ENCODE results near the gene SGPL1. TPM values are rescaled to one million over a fixed set of nuclear protein-coding genes. Genes with fewer than 3 reads are reported as not detected.

The SGPL1 gene
- polyA plus RNA-seq, 1 donor from 2014 or later = 33.4 TPM

- Histone ChIP-seq H2AFZ (ENCODE audit: low read depth, low read length) (no peak overlapping the region), H3K9me2 (ENCODE audit: insufficient read depth, low read length) (no peaks in the 10 kb centered on the region), H3K4me2 (ENCODE audit: low read length) (no peak overlapping the region), H3F3A (ENCODE audit: insufficient read depth, low read length, poor library complexity, severe bottlenecking) (no peaks in the 10 kb centered on the region), H3K27me3 (ENCODE audit: insufficient read depth, low read depth, low read length) (no peaks in the 10 kb centered on the region), H3K36me3 (ENCODE audit: insufficient read depth, low read length) (no peaks in the 10 kb centered on the region), H3K9ac (ENCODE audit: low read length) (no peak overlapping the region), H3K27ac (ENCODE audit: low read length) (no peak overlapping the region), H4K20me1 (ENCODE audit: insufficient read depth) (no peaks in the 10 kb centered on the region), H3K9me3 (ENCODE audit: low read length) (no peaks in the 10 kb centered on the region), H3K4me3 (ENCODE audit: low read length) (no peak overlapping the region), H3K79me2 (replicated peaks; ENCODE audit: insufficient read depth, low read length) (no peaks in the 10 kb centered on the region)
- TF ChIP-seq EP300 (conservative IDR thresholded peaks at IDR 0.05; ENCODE audit: poor library complexity, severe bottlenecking) = no peak
- TF ChIP-seq RAD21 (conservative IDR thresholded peaks at IDR 0.05) = no peak
- TF ChIP-seq REST (IDR thresholded peaks at IDR 0.05; ENCODE audit: borderline replicate concordance) = no peak
- no peak for TF ChIP-seq MXI1 (conservative IDR thresholded peaks at IDR 0.05; ENCODE audit: poor library complexity, severe bottlenecking)
- TF ChIP-seq POLR2AphosphoS5 (IDR thresholded peaks at IDR 0.05) = no peak
- no peak for TF ChIP-seq SMC3 (conservative IDR thresholded peaks at IDR 0.05; ENCODE audit: poor library complexity)
Measured at GRCh38 chr10:70907637-70908405, 92.1 kb downstream of the SGPL1 start.

DNA sequence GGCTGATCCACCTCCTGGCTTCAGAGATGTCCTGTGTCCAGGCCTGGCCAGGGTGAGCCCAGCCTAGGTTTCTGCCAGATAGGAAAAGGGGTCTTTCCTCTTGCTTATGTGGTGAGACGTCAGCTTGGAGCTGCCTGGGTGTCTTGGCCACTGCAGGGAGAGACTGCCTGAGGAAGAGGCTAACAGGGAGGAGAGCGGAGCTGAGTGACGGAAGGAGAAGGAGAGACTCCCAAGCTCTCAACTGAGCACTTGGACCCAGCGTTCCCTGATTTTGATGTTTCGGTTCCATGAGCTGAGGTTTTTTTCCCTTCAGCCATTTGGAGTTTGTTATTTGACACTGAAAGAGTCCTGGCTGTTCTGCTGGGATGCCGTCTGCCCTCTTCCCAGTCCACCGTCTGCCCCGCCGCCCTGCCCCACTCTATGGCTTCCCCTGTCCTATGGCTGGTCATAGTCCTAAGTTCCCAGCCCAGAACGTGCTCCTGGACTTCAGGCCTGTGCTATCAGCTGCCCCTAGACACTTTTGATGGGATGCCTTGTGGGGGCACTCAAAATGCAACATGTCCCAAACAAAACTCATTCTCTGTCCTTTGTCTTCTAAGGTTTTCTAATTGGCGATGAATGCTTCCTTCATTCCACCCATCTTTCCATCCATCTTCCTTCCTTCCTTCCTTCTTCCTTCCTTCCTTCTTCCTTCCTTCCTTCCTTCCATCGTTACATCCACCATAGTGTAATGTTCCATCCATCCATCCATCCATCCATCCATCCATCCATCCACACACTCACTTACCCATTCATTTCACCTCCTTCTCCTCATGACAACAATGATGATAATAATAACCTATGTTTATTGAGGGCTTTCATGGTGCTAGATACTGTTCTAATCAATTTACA is 92.9 kb downstream of the SGPL1 start:
- TF ChIP-seq EP300 (conservative IDR thresholded peaks at IDR 0.05; ENCODE audit: poor library complexity, severe bottlenecking) = no peak
- no peak for TF ChIP-seq EZH2 (IDR thresholded peaks at IDR 0.05; ENCODE audit: borderline replicate concordance, insufficient read depth, low read length, poor library complexity, severe bottlenecking)
- no peak for TF ChIP-seq REST (IDR thresholded peaks at IDR 0.05; ENCODE audit: borderline replicate concordance)
- no peak for TF ChIP-seq CTCF (IDR thresholded peaks at IDR 0.05; ENCODE audit: poor library complexity, severe bottlenecking)
- TF ChIP-seq TAF1 (IDR thresholded peaks at IDR 0.05; ENCODE audit: low read depth) = no peak
- no peak for TF ChIP-seq SMC3 (conservative IDR thresholded peaks at IDR 0.05; ENCODE audit: poor library complexity)
- TF ChIP-seq RAD21 (conservative IDR thresholded peaks at IDR 0.05) = no peak
- no peak overlapping the region for H2AFZ ChIP-seq (ENCODE audit: low read depth, low read length)
- no peaks in the 10 kb centered on the region for H3K9me2 ChIP-seq (ENCODE audit: insufficient read depth, low read length)
- no peaks in the 10 kb centered on the region for H3K79me2 ChIP-seq (replicated peaks; ENCODE audit: insufficient read depth, low read length)
- H3K9ac ChIP-seq (ENCODE audit: low read length) = no peak overlapping the region
- H3K9me3 ChIP-seq (ENCODE audit: low read length) = no peaks in the 10 kb centered on the region
- no peaks in the 10 kb centered on the region for H3K36me3 ChIP-seq (ENCODE audit: insufficient read depth, low read length)
- no peaks in the 10 kb centered on the region for H3F3A ChIP-seq (ENCODE audit: insufficient read depth, low read length, poor library complexity, severe bottlenecking)
- no peak overlapping the region for H3K4me3 ChIP-seq (ENCODE audit: low read length)
- no peak overlapping the region for H3K4me2 ChIP-seq (ENCODE audit: low read length)
- H3K27me3 ChIP-seq (ENCODE audit: insufficient read depth, low read depth, low read length) = no peaks in the 10 kb centered on the region
- H3K27ac ChIP-seq (ENCODE audit: low read length) = no peak overlapping the region
- H4K20me1 ChIP-seq (ENCODE audit: insufficient read depth) = no peaks in the 10 kb centered on the region

All from neural cell (in vitro differentiated cells).